ENCODE data around the gene SMOC2. TPM values are rescaled to one million over a fixed set of nuclear protein-coding genes. Genes with fewer than 3 reads are reported as not detected.

The SMOC2 gene
- total and polyA plus RNA-seq, 2 of the 4 experiments (the other 2 are of a cell fraction), result not detected

DNA sequence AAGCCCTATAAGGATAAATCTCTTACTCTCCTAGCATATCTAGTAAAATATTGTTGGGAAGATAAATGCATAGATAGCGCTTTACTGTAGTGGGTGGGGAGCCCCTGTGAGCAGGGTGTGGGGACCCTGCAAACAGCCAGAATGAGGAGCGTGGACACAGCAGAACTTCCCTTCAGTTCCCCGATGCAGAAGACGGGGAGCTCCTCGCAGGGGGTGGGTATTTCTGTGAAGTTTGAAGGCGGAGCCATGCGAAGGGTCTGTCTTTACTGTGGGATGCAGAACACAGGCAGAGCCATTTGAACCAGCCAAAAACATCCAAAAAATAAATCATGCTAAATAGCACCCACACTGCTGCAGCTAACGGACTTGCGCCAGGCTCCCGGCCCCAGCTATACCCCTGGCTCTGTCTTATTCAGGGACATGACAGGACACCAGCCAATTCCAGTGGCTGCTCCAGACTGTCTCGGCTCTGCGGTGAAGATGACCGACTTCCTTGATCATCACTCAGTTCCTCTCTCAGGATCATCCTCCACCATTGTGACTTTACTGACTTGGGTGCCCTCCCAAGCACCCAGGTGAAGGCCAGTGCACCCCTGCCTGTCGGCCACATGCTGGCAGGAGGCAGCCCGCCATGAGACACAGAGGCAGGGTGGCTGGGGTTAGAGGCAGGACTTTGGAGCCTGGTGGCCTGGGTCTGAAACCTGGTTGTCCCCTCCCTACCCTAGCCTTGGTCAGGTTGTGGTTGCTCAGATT, 134.5 kb downstream of the SMOC2 start:
- no peak overlapping the region for H3K4me3 ChIP-seq (ENCODE audit: insufficient read depth, low read depth, low read length)
- H2AK5ac ChIP-seq (ENCODE audit: low read depth, low read length), result no peak overlapping the region
- BruUV-seq (replicated peaks), result no TSS peak
- no peak overlapping the region for H2AFZ ChIP-seq (replicated peaks; ENCODE audit: low read length, poor library complexity)
- H4K91ac ChIP-seq (ENCODE audit: insufficient read depth, low read depth, low read length), result no peak overlapping the region
- H2BK5ac ChIP-seq (ENCODE audit: low read depth, low read length, poor library complexity, severe bottlenecking), result no peak overlapping the region
- no peak for ATAC-seq (ENCODE audit: low read depth)
- peaks cover 57% of the 10 kb centered on the region for H3K9me3 ChIP-seq (ENCODE audit: control insufficient read depth, insufficient read depth, low read length)
- no peak overlapping the region for H2BK15ac ChIP-seq (ENCODE audit: low read depth, low read length)
- TF ChIP-seq NFE2L2 (IDR thresholded peaks at IDR 0.05; ENCODE audit: low read depth, low read length) (no peak), POLR2A (IDR thresholded peaks at IDR 0.05; ENCODE audit: low read depth, low read length) (no peak), CEBPB (IDR thresholded peaks at IDR 0.05; ENCODE audit: low read depth, low read length) (no peak), RFX5 (IDR thresholded peaks at IDR 0.05; ENCODE audit: low read depth, low read length) (no peak), SMC3 (IDR thresholded peaks at IDR 0.05; ENCODE audit: low read depth, low read length) (no peak), BHLHE40 (IDR thresholded peaks at IDR 0.05; ENCODE audit: low read depth, low read length) (no peak), MXI1 (IDR thresholded peaks at IDR 0.05; ENCODE audit: borderline replicate concordance, low read depth, low read length) (no peak), FOS (IDR thresholded peaks at IDR 0.05; ENCODE audit: low read depth, low read length) (no peak), RCOR1 (IDR thresholded peaks at IDR 0.05; ENCODE audit: insufficient replicate concordance, low read length) (no peak), MAFK (IDR thresholded peaks at IDR 0.05; ENCODE audit: low read depth, low read length) (no peak), CHD1 (IDR thresholded peaks at IDR 0.05; ENCODE audit: low read depth, low read length) (no peak), MAZ (IDR thresholded peaks at IDR 0.05; ENCODE audit: borderline replicate concordance, low read depth, low read length) (no peak), RAD21 (IDR thresholded peaks at IDR 0.05; ENCODE audit: low read length) (no peak)
- TF ChIP-seq, protein P1, sequence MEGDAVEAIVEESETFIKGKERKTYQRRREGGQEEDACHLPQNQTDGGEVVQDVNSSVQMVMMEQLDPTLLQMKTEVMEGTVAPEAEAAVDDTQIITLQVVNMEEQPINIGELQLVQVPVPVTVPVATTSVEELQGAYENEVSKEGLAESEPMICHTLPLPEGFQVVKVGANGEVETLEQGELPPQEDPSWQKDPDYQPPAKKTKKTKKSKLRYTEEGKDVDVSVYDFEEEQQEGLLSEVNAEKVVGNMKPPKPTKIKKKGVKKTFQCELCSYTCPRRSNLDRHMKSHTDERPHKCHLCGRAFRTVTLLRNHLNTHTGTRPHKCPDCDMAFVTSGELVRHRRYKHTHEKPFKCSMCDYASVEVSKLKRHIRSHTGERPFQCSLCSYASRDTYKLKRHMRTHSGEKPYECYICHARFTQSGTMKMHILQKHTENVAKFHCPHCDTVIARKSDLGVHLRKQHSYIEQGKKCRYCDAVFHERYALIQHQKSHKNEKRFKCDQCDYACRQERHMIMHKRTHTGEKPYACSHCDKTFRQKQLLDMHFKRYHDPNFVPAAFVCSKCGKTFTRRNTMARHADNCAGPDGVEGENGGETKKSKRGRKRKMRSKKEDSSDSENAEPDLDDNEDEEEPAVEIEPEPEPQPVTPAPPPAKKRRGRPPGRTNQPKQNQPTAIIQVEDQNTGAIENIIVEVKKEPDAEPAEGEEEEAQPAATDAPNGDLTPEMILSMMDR (conservative IDR thresholded peaks at IDR 0.05; ENCODE audit: low read depth, low read length), result no peak
- TF ChIP-seq, protein P2, sequence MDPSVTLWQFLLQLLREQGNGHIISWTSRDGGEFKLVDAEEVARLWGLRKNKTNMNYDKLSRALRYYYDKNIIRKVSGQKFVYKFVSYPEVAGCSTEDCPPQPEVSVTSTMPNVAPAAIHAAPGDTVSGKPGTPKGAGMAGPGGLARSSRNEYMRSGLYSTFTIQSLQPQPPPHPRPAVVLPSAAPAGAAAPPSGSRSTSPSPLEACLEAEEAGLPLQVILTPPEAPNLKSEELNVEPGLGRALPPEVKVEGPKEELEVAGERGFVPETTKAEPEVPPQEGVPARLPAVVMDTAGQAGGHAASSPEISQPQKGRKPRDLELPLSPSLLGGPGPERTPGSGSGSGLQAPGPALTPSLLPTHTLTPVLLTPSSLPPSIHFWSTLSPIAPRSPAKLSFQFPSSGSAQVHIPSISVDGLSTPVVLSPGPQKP (IDR thresholded peaks at IDR 0.05; ENCODE audit: borderline replicate concordance, low read depth, low read length), result no peak
- TF ChIP-seq, protein P3, sequence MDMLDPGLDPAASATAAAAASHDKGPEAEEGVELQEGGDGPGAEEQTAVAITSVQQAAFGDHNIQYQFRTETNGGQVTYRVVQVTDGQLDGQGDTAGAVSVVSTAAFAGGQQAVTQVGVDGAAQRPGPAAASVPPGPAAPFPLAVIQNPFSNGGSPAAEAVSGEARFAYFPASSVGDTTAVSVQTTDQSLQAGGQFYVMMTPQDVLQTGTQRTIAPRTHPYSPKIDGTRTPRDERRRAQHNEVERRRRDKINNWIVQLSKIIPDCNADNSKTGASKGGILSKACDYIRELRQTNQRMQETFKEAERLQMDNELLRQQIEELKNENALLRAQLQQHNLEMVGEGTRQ (IDR thresholded peaks at IDR 0.05; ENCODE audit: low read depth, low read length), result no peak
- no peak overlapping the region for H4K5ac ChIP-seq (ENCODE audit: low read depth, low read length)
- no peak overlapping the region for H3K4ac ChIP-seq (ENCODE audit: low read depth, low read length)
- WGBS, 2 experiments (ENCODE audit: extremely low coverage in 2 of 2, insufficient read length in 1 of 2), result 40% methylated on average over 2 of the region's 15 CpGs; no CpG with 5 or more reads in 1 of the 2 experiments
- H4K8ac ChIP-seq (ENCODE audit: low read depth in 2 of 2, low read length in 2 of 2), result no peak overlapping the region
- DNase-seq, result no peak
- H3K9me1 ChIP-seq (ENCODE audit: insufficient read depth, low read length), result no peaks in the 10 kb centered on the region
- no peak overlapping the region for H2BK20ac ChIP-seq (ENCODE audit: low read depth, low read length)
- CTCF ChIA-PET, result no interaction called here
- H3K27ac ChIP-seq (ENCODE audit: insufficient read depth, low read length), result no peak overlapping the region
- H3K27me3 ChIP-seq (ENCODE audit: control insufficient read depth, insufficient read depth, low read length), result no peaks in the 10 kb centered on the region
- no peak overlapping the region for H3K23ac ChIP-seq (ENCODE audit: low read depth, low read length)
- POLR2A ChIA-PET (ENCODE audit: unreplicated experiment), result no interaction called here
- no peak overlapping the region for H2BK120ac ChIP-seq (ENCODE audit: low read depth, low read length)
- in situ Hi-C loops (cut with MboI; ENCODE audit: low sequenced_read_pairs), result no loop called here
- H3K14ac ChIP-seq (replicated peaks; ENCODE audit: low read depth, low read length), result no peak overlapping the region
- dilution Hi-C loops (cut with HindIII; ENCODE audit: low sequenced_read_pairs, unreplicated experiment), result no loop called here
- no peaks in the 10 kb centered on the region for H3K79me1 ChIP-seq (ENCODE audit: low read depth in 1 of 2, low read length in 2 of 2)
- H3K56ac ChIP-seq (ENCODE audit: extremely low read depth, insufficient read depth, low read length), result no peak overlapping the region
- no peak overlapping the region for H3K4me2 ChIP-seq (ENCODE audit: low read depth, low read length)
- peak overlapping the region; percentile 50 for H2AK9ac ChIP-seq (replicated peaks; ENCODE audit: low read depth, low read length, poor library complexity)
- no peaks in the 10 kb centered on the region for H3K4me1 ChIP-seq (ENCODE audit: control insufficient read depth, insufficient read depth, low read length)
- intact Hi-C loops (cut with micrococcal nuclease), result no loop called here
- no peaks in the 10 kb centered on the region for H3K36me3 ChIP-seq (ENCODE audit: control insufficient read depth, insufficient read depth, low read length)
- H3K9ac ChIP-seq (ENCODE audit: low read depth, low read length), result no peak overlapping the region
- no peaks in the 10 kb centered on the region for H4K20me1 ChIP-seq (ENCODE audit: insufficient read depth, low read length)
- H3K18ac ChIP-seq (ENCODE audit: low read depth, low read length), result no peak overlapping the region

Data from IMR-90 (cell line).